GM23248 (cell line): Measurements from ENCODE around the gene SIRT7. TPM values are rescaled to one million over a fixed set of nuclear protein-coding genes. Genes with fewer than 3 reads are reported as not detected.

ENCODE experiments used
- DNase-seq: peaks from one replicate; pipeline ENCODE4 v3.0.0-alpha.2; 2015
- H2AFZ ChIP-seq: fragments of 200-600 bp; sonication (generic); 2 replicates; pipeline ENCODE4 v1.6.1; 2016; ENCODE audit warnings: antibody characterized with exemption
- H3F3A ChIP-seq: fragments of 200-600 bp; sonication (generic); 2 replicates; pipeline ENCODE4 v1.6.1; 2016; ENCODE audit warnings: mild to moderate bottlenecking, antibody characterized with exemption, mixed run types; ENCODE audit not compliant: insufficient read depth
- H3K27ac ChIP-seq: fragments of 200-600 bp; sonication (generic); 2 replicates; pipeline ENCODE4 v1.5.1; 2016; ENCODE audit warnings: mild to moderate bottlenecking
- H3K27me3 ChIP-seq: fragments of 200-600 bp; sonication (generic); replicated peaks from 2 replicates; pipeline ENCODE4 v1.6.1; 2016; ENCODE audit warnings: mild to moderate bottlenecking; ENCODE audit not compliant: insufficient read depth
- H3K36me3 ChIP-seq: fragments of 200-600 bp; sonication (generic); 2 replicates; pipeline ENCODE4 v1.6.1; 2016; ENCODE audit warnings: low read depth, mild to moderate bottlenecking
- H3K4me1 ChIP-seq: fragments of 200-600 bp; sonication (generic); 2 replicates; pipeline ENCODE4 v1.6.1; 2016; ENCODE audit warnings: mild to moderate bottlenecking; ENCODE audit not compliant: insufficient read depth
- H3K4me2 ChIP-seq: fragments of 200-600 bp; sonication (generic); one replicate; pipeline ENCODE4 v1.6.1; 2016; ENCODE audit warnings: mild to moderate bottlenecking; ENCODE audit not compliant: unreplicated experiment
- H3K4me3 ChIP-seq: fragments of 200-600 bp; sonication (generic); 2 replicates; pipeline ENCODE4 v1.5.1; 2016; ENCODE audit warnings: mild to moderate bottlenecking
- H3K79me2 ChIP-seq: fragments of 200-600 bp; sonication (generic); 2 replicates; pipeline ENCODE4 v1.6.1; 2016; ENCODE audit warnings: mild to moderate bottlenecking; ENCODE audit not compliant: insufficient read depth
- H3K9ac ChIP-seq: fragments of 200-600 bp; sonication (generic); 2 replicates; pipeline ENCODE4 v1.6.1; 2016; ENCODE audit warnings: mild to moderate bottlenecking
- H3K9me2 ChIP-seq: fragments of 200-600 bp; sonication (generic); 2 replicates; pipeline ENCODE4 v1.6.1; 2016; ENCODE audit warnings: mixed run types, mild to moderate bottlenecking, moderate library complexity; ENCODE audit not compliant: insufficient read depth
- H3K9me3 ChIP-seq: fragments of 200-600 bp; sonication (generic); one replicate; pipeline ENCODE4 v1.6.1; 2017; ENCODE audit warnings: low read depth
- H4K20me1 ChIP-seq: fragments of 200-600 bp; sonication (generic); 2 replicates; pipeline ENCODE4 v1.6.0; 2016; ENCODE audit not compliant: insufficient read depth
- EZH2 ChIP-seq: fragments of 200-600 bp; sonication (generic); IDR thresholded peaks from 2 replicates; pipeline ENCODE4 v1.6.1; 2018; ENCODE audit warnings: antibody characterized with exemption, mild to moderate bottlenecking; ENCODE audit not compliant: insufficient read depth, poor library complexity, severe bottlenecking
- EZH2phosphoT487 ChIP-seq: fragments of 200-600 bp; sonication (generic); IDR thresholded peaks from 2 replicates; pipeline ENCODE4 v1.6.1; 2018; ENCODE audit warnings: antibody characterized with exemption, moderate library complexity, mild to moderate bottlenecking, low read depth; ENCODE audit not compliant: insufficient read depth
- WGBS, 2 experiments: methylation state at CpG; one replicate each; pipeline ENCODE4 v1.1.6; 2015 to 2017; ENCODE audit warnings: low lambda C conversion rate in 2 of 2, low coverage in 1 of 2; ENCODE audit errors: missing lambda C conversion rate in 2 of 2; 5-methylcytosine and 5-hydroxymethylcytosine counted together
- in situ Hi-C: fragments of 300-500 bp; cut with MboI; formaldehyde crosslinking; loops from 2 replicates; pipeline ENCODE4 v1.15.0; 2020
- polyA plus RNA-seq: library from polyadenylated mRNA; unstranded; fragments of >200 nt; fragmentation: Nextera tagmentation; extraction: Ambion mirVana; gene quantifications from 2 replicates; pipeline ENCODE4 v1.2.1, GENCODE V29; 2016
- total RNA-seq: library from RNA; depleted of rRNA; stranded (reverse); fragments of >200 nt; shearing (Covaris generic); gene quantifications from 2 replicates; pipeline ENCODE4 v1.2.3, GENCODE V29; 2014

The SIRT7 gene
- total and polyA plus RNA-seq, 2 experiments from 2014 or later = 11.4 to 13.1 TPM

- Histone ChIP-seq H4K20me1 (no peaks in the 10 kb centered on the region), H3K4me1 (no peaks in the 10 kb centered on the region), H3K9me3 (no peaks in the 10 kb centered on the region), H3K9me2 (no peaks in the 10 kb centered on the region), H2AFZ (no peak overlapping the region), H3K9ac (no peak overlapping the region), H3K27me3 (peaks cover 20% of the 10 kb centered on the region), H3K27ac (no peak overlapping the region), H3F3A (no peaks in the 10 kb centered on the region), H3K79me2 (no peaks in the 10 kb centered on the region), H3K4me2 (no peak overlapping the region), H3K4me3 (no peak overlapping the region), H3K36me3 (no peaks in the 10 kb centered on the region)
- TF ChIP-seq EZH2 = no peak
- no peak for TF ChIP-seq EZH2phosphoT487
- in situ Hi-C loops = no loop called here
- 57 to 66% methylated on average over 15 to 19 of the region's 19 CpGs for WGBS, 2 experiments
- DNase-seq = no peak
Observed at GRCh38 chr17:81957691-81958432, 39.9 kb upstream of the SIRT7 start.

- 83 to 86% methylated on average over 37 to 45 of the region's 45 CpGs for WGBS, 2 experiments
Observed at GRCh38 chr17:81956607-81957589, 38.9 kb upstream of the SIRT7 start.

DNA sequence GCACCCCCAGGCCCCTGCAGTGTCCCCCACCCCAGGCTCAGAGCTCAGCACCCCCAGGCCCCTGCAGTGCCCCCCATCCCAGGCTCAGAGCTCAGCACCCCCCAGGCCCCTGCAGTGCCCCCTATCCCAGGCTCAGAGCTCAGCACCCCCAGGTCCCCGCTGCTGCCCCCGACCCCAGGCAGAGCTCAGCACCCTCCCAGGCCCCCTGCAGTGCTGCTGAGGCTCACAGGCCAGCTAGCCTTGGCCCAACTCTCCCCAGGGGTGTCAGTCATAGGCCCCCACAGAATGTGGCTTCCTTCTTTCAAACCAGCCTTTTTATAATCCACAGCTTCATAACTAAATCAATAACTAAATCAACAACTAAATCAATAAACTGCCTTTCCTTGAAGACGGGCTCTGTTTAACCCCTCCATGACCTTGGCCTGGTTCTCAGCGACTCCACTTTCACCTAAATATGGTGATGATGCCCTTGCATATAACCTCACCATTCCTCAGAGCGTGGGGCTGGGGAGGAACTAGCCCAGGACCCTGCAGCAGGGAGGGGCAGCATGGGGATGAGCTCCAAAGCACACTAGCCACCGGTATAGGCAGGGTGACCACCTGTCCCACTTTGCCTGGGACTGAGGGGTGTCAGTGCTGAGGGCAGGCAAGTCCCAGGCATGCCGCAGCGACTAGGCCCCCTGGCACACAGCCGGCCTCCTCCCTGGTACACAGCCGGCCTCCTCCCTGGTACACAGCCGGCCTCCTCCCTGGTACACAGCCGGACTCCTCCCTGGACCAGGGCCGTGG lies 38.0 kb upstream of the SIRT7 start:
- Histone ChIP-seq H3K9me2 (no peaks in the 10 kb centered on the region), H3F3A (no peaks in the 10 kb centered on the region), H3K27ac (no peak overlapping the region), H4K20me1 (no peaks in the 10 kb centered on the region), H3K27me3 (peaks cover 20% of the 10 kb centered on the region), H3K9ac (no peak overlapping the region), H2AFZ (no peak overlapping the region), H3K79me2 (no peaks in the 10 kb centered on the region), H3K4me3 (no peak overlapping the region), H3K4me2 (no peak overlapping the region), H3K36me3 (no peaks in the 10 kb centered on the region), H3K4me1 (no peaks in the 10 kb centered on the region), H3K9me3 (no peaks in the 10 kb centered on the region)
- in situ Hi-C loops = no loop called here
- no peak for DNase-seq
- WGBS, 2 experiments = 70 to 77% methylated on average over 12 to 13 of the region's 13 CpGs
- TF ChIP-seq EZH2 (no peak), EZH2phosphoT487 (no peak)

More at GRCh38 chr17:81956607-81957589, 38.9 kb upstream of the SIRT7 start:
- Histone ChIP-seq H3K9me2 (no peaks in the 10 kb centered on the region), H3K9ac (no peak overlapping the region), H3K4me3 (no peak overlapping the region), H3K27me3 (peaks cover 20% of the 10 kb centered on the region), H3K79me2 (no peaks in the 10 kb centered on the region), H3K9me3 (no peaks in the 10 kb centered on the region), H3K36me3 (no peaks in the 10 kb centered on the region), H2AFZ (no peak overlapping the region), H3F3A (no peaks in the 10 kb centered on the region), H3K27ac (no peak overlapping the region), H4K20me1 (no peaks in the 10 kb centered on the region), H3K4me2 (no peak overlapping the region), H3K4me1 (no peaks in the 10 kb centered on the region)
- in situ Hi-C loops = no loop called here
- no peak for TF ChIP-seq EZH2phosphoT487
- TF ChIP-seq EZH2 = no peak
- no peak for DNase-seq

GRCh38 chr17:81955058-81955681 lies 37.2 kb upstream of the SIRT7 start:
- H3K4me3 ChIP-seq = no peak overlapping the region
- H3K9ac ChIP-seq = no peak overlapping the region
- no peaks in the 10 kb centered on the region for H3K9me3 ChIP-seq
- H3K27me3 ChIP-seq = peaks cover 15% of the 10 kb centered on the region
- no peak for DNase-seq
- 92 to 95% methylated on average over 20 to 26 of the region's 26 CpGs for WGBS, 2 experiments
- no peak overlapping the region for H2AFZ ChIP-seq
- H3K4me1 ChIP-seq = no peaks in the 10 kb centered on the region
- no peak overlapping the region for H3K27ac ChIP-seq
- in situ Hi-C loops = no loop called here
- no peaks in the 10 kb centered on the region for H3F3A ChIP-seq
- TF ChIP-seq EZH2 (no peak), EZH2phosphoT487 (no peak)
- no peaks in the 10 kb centered on the region for H3K9me2 ChIP-seq
- no peaks in the 10 kb centered on the region for H4K20me1 ChIP-seq
- H3K79me2 ChIP-seq = no peaks in the 10 kb centered on the region
- H3K4me2 ChIP-seq = no peak overlapping the region
- no peaks in the 10 kb centered on the region for H3K36me3 ChIP-seq
